Testis (tissue), 3 donors: ENCODE data around the gene GOLGA6L10. TPM values are rescaled to one million over a fixed set of nuclear protein-coding genes. Genes with fewer than 3 reads are reported as not detected.
"Not testable (repeated sequence)": the region's sequence is repeated elsewhere in the genome, so short reads cannot be mapped to it uniquely, and the experiment has no call there.

Experiments
- DNase-seq: peaks from one replicate; pipeline ENCODE4 v3.0.0-alpha.2; 2019
- H3K27ac ChIP-seq, 2 donors: fragments of 200-600 bp; sonication (generic); one replicate each; pipeline ENCODE4 v1.5.1; 2019
- H3K27me3 ChIP-seq: fragments of 200-600 bp; sonication (generic); one replicate; pipeline ENCODE4 v1.5.1; 2019
- H3K36me3 ChIP-seq: fragments of 200-600 bp; sonication (generic); one replicate; pipeline ENCODE4 v1.5.1; 2017; ENCODE audit warnings: low read depth; ENCODE audit errors: missing control alignments
- H3K4me1 ChIP-seq: fragments of 200-600 bp; sonication (generic); one replicate; pipeline ENCODE4 v1.5.1; 2019
- H3K4me3 ChIP-seq, 2 donors: fragments of 200-600 bp; sonication (generic); one replicate each; pipeline ENCODE4 v1.5.1; 2017 to 2019
- H3K9me3 ChIP-seq: fragments of 200-600 bp; sonication (generic); one replicate; pipeline ENCODE4 v1.5.1; 2017
- CTCF ChIP-seq, 3 experiments: fragments of 450-650 bp in 2 of 3; fragments of 200-600 bp in 1 of 3; sonication (generic) in 1 of 3; IDR thresholded peaks; one replicate each; pipeline ENCODE4 v1.5.1; 2016 to 2019; ENCODE audit warnings: antibody characterized with exemption in 3 of 3, mild to moderate bottlenecking in 2 of 3, moderate library complexity in 1 of 3
- POLR2A ChIP-seq: fragments of 450-650 bp; IDR thresholded peaks from one replicate; pipeline ENCODE4 v1.6.1; 2017; ENCODE audit warnings: antibody characterized with exemption, mild to moderate bottlenecking, moderate library complexity
- WGBS, 2 donors: methylation state at CpG; one replicate each; pipeline ENCODE4 v1.1.5; 2018; 5-methylcytosine and 5-hydroxymethylcytosine counted together
- intact Hi-C: fragments of 100-400 bp; cut with DNase I; formaldehyde crosslinking; loops from one replicate; pipeline ENCODE4 v1.15.1; 2023; ENCODE audit warnings: low total_unique reads
- polyA plus RNA-seq: library from polyadenylated mRNA; stranded (reverse); fragments of 350-450 nt; fragmentation: Illumina TruSeq; extraction: RNeasy Lipid Tissue Mini Kit (QIAGEN cat#74804); gene quantifications from one replicate; pipeline ENCODE4 v1.2.3, GENCODE V29; 2014; ENCODE audit warnings: low read depth, low replicate concordance; ENCODE audit not compliant: insufficient read depth
- total RNA-seq, 2 donors: library from RNA; depleted of rRNA; stranded (reverse); fragments of >200 nt; gene quantifications; one replicate each; pipeline ENCODE4 v1.2.3, GENCODE V29; 2016

Gene GOLGA6L10
- total and polyA plus RNA-seq, 3 donors from 2014 or later, result 7.2 to 23.3 (median 12.8) TPM

GRCh38 chr15:82319522-82320278 is 29.6 kb downstream of the GOLGA6L10 start:
- WGBS, 2 donors, result 85 to 98% methylated on average over 8 of the region's 19 CpGs
- H3K4me1 ChIP-seq, DNase-seq: not testable (repeated sequence)

GRCh38 chr15:82318281-82318680 is 31.0 kb downstream of the GOLGA6L10 start:
- 96 to 98% methylated on average over 6 to 8 of the region's 8 CpGs for WGBS, 2 donors
- intact Hi-C loops, H3K4me3 ChIP-seq, H3K27me3 ChIP-seq, H3K27ac ChIP-seq, H3K36me3 ChIP-seq, DNase-seq, H3K9me3 ChIP-seq, H3K4me1 ChIP-seq: not testable (repeated sequence)

More at GRCh38 chr15:82319522-82320278, 29.6 kb downstream of the GOLGA6L10 start:
- H3K27ac ChIP-seq, H3K4me3 ChIP-seq, H3K27me3 ChIP-seq, H3K36me3 ChIP-seq, intact Hi-C loops, H3K9me3 ChIP-seq: not testable (repeated sequence)

GRCh38 chr15:82317516-82317915 is 31.8 kb downstream of the GOLGA6L10 start:
- DNase-seq, H3K4me3 ChIP-seq, H3K36me3 ChIP-seq, H3K27me3 ChIP-seq, H3K27ac ChIP-seq, H3K4me1 ChIP-seq, H3K9me3 ChIP-seq, intact Hi-C loops: not testable (repeated sequence)
- 88 to 89% methylated on average over 6 to 7 of the region's 7 CpGs for WGBS, 2 donors

GRCh38 chr15:82317091-82317489 is 32.2 kb downstream of the GOLGA6L10 start:
- Histone ChIP-seq H3K27me3 (no peaks in the 10 kb centered on the region), H3K27ac (no peak overlapping the region), H3K4me3 (no peak overlapping the region), H3K36me3 (no peaks in the 10 kb centered on the region), H3K9me3 (no peaks in the 10 kb centered on the region), H3K4me1 (no peaks in the 10 kb centered on the region)
- no peak for DNase-seq
- TF ChIP-seq CTCF (IDR thresholded peaks at IDR 0.05), result no peak
- TF ChIP-seq POLR2A, result no peak
- intact Hi-C loops, result no loop called here
- 88 to 94% methylated on average over 8 to 12 of the region's 12 CpGs for WGBS, 2 donors

GRCh38 chr15:82316247-82317090 is 32.8 kb downstream of the GOLGA6L10 start:
- H3K9me3 ChIP-seq, H3K4me3 ChIP-seq, H3K27me3 ChIP-seq, H3K27ac ChIP-seq, H3K4me1 ChIP-seq, H3K36me3 ChIP-seq, intact Hi-C loops, DNase-seq: not testable (repeated sequence)
- WGBS, 2 donors, result 95% methylated on average over 13 to 23 of the region's 23 CpGs

GRCh38 chr15:82315519-82316246 is 33.6 kb downstream of the GOLGA6L10 start:
- Histone ChIP-seq H3K27ac (no peak overlapping the region), H3K36me3 (no peaks in the 10 kb centered on the region), H3K9me3 (no peaks in the 10 kb centered on the region), H3K4me3 (no peak overlapping the region), H3K4me1 (no peaks in the 10 kb centered on the region), H3K27me3 (no peaks in the 10 kb centered on the region)
- DNase-seq, result no peak
- intact Hi-C loops, result no loop called here
- WGBS, 2 donors, result 75 to 86% methylated on average over 8 to 24 of the region's 24 CpGs
- TF ChIP-seq CTCF (IDR thresholded peaks at IDR 0.05) (no peak), POLR2A (no peak)
